Esophagus muscularis mucosa (tissue), 4 donors: ENCODE data around the gene COL26A1.

Source experiments
- CTCF ChIP-seq, 3 experiments: fragments of 200-600 bp in 2 of 3; fragments of 450-650 bp in 1 of 3; sonication (generic) in 2 of 3; IDR thresholded peaks; one replicate each; pipeline ENCODE4 v1.5.1; 2017 to 2019; ENCODE audit warnings: antibody characterized with exemption in 3 of 3, mild to moderate bottlenecking in 2 of 3, moderate library complexity in 1 of 3
- EP300 ChIP-seq: sonication (generic); formaldehyde crosslinking; IDR thresholded peaks from one replicate; pipeline ENCODE4 v1.6.1; 2017; ENCODE audit warnings: antibody characterized with exemption
- POLR2A ChIP-seq: fragments of 450-650 bp; IDR thresholded peaks from one replicate; pipeline ENCODE4 v1.6.1; 2017; ENCODE audit warnings: antibody characterized with exemption, moderate library complexity, mild to moderate bottlenecking, low read depth
- POLR2AphosphoS5 ChIP-seq, 2 donors: sonication (generic); formaldehyde crosslinking; IDR thresholded peaks; one replicate each; pipeline ENCODE4 v1.6.1; 2017; ENCODE audit warnings: antibody characterized with exemption in 2 of 2

GRCh38 chr7:101537935-101538595 lies 175.4 kb downstream of the COL26A1 start:
- TF ChIP-seq CTCF (IDR thresholded peaks at IDR 0.05) (no peak), POLR2A (no peak), POLR2AphosphoS5 (IDR thresholded peaks at IDR 0.05) (no peak), EP300 (no peak)
